Measurements from ENCODE around the gene PCSK2. TPM values are rescaled to one million over a fixed set of nuclear protein-coding genes. Genes with fewer than 3 reads are reported as not detected.

Gene PCSK2
- total RNA-seq, 1 donor from 2014 or later, result 1.7 TPM

DNA sequence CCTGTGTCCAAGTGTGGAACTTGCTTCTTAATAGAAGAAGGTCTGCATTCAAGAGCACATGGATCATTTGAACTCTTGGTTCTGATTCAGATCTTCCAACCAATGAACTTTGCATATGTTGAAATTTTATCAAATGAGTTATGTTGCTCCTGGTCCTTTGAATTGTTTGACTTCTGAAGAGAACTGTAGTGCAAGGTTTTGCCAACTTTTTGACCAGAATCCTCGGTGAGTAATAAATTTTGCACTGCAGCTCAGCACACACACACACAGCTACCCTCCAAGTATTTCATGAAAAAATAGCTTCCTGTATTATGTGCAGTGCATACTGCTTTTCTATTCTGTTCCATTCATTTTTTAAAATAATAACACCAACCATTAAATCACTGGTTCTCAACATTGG lies 236.9 kb downstream of the PCSK2 start:
- DNase-seq (no peak), ATAC-seq (no peak)
- intact Hi-C loops (cut with micrococcal nuclease), result no loop called here

DNA sequence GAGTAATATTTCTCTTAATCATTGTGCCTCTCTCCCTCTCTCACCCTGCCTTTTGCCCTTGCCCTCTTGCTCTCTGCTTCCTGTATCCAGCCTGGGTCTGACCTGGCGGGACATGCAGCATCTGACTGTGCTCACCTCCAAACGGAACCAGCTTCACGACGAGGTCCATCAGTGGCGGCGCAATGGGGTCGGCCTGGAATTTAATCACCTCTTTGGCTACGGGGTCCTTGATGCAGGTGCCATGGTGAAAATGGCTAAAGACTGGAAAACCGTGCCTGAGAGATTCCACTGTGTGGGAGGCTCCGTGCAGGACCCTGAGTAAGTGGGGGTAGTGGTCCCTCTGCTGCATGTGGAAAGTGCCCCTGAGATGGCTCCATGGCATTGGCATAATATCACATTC lies 238.4 kb downstream of the PCSK2 start:
- ATAC-seq (no peak), DNase-seq (no peak)
- intact Hi-C loops (cut with micrococcal nuclease), result no loop called here

DNA sequence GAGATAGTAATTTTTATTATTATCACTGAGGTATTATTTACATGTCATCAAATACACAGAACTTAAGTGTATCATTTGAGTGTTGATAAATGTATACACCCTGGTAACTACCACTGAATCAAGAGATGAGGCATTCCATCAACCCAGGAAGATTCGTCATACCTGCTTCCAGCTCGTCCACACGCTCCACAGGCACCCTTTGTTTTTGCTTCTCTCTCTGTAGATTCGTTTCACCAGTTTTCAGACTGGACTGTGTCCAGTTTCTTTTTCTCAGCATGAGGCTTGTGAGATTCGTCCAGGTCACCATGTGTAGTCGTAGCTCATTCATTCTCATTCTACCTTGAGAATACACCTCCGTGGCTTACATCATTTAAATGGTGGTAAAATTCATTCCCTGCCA lies 239.8 kb downstream of the PCSK2 start:
- ATAC-seq, result no peak
- DNase-seq, result no peak
- intact Hi-C loops (cut with micrococcal nuclease), result no loop called here

DNA sequence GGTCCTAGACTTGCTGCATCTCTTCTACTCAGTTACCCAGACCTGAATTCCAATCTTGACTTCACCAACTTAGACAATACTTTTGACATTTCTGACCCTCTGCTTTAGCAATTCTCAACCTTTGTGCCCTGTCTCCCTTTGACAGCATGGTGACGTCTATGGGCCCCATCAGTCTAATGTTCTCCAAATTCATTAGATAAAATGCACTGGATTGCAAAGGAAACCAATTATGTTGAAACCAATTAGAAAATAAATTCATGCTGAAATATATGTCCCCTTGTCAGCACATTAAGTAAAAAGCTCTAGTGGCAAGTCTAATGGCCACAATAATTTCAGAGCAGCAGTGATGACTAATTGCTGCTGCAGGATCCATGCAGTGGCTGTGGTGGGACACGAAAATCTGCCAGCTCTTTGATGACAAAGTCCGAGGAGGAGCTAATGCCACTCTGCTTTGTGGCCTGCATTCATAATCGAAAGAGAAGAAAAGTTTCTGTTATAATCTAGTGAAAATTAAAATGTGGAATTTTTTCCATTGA lies 240.3 kb downstream of the PCSK2 start:
- ATAC-seq (no peak), DNase-seq (no peak)
- intact Hi-C loops (cut with micrococcal nuclease), result no loop called here

DNA sequence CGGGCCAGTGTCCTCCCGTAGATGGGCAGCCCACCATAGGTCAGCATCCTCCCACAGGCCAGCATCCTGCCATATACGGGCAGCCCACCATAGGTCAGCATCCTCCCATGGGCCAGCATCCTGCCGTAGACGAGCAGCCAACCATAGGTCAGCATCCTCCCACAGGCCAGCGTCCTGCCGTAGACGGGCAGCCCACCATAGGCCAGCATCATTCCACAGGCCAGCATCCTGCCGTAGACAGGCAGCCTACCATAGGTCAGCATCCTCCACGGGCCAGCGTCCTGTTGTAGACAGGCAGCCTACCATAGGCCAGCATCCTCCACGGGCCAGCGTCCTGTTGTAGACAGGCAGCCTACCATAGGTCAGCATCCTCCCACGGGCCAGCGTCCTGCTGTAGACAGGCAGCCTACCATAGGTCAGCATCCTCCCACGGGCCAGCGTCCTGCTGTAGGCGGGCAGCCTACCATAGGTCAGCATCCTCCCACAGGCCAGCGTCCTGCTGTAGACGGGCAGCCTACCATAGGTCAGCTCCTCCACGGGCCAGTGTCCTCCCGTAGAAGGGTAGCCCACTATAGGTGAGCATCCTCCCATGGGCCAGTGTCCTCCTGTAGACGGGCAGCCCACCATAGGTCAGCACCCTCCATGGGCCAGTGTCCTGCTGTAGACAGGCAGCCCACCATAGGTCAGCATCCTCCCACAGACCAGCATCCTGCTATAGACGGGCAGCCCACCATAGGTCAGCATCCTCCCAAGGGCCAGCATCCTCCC lies 241.4 kb downstream of the PCSK2 start:
- ATAC-seq (no peak), DNase-seq (no peak)
- intact Hi-C loops (cut with micrococcal nuclease), result no loop called here

DNA sequence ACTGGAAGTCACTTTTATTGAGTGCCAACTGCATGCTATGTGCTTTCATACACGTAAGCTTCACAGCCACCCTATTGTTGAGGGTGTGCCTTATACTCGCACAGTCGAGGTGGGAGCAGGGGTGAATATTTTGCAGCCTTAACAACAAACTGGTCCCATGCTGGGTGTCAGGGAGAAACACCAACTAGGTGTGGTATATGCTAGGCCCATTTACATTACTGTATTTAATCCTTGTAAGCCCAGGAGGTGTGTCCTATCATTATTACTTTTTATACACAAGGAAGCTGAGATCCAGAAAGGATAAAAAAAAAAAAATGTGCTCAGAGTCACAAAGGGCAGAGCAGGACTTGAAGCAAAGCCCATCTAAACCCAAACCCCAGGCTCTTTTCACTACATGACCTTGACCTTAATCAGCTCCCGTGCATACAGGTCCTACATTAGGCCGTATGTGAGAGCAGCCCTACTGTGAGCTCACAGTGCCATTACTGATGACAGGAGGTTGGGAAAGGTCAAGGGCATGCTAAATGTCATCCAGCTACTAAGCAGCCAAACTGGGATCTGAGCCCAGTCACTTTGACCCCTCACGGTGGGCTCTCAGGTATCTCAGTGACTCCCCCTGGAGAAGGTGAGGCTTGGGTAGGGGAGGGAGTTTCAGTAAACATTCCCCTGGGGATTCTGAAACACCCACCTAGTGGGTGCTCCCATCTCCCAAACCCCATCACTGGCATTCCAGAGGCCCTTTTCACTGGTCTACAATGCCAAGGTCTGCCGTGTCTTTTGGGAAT lies 242.6 kb downstream of the PCSK2 start:
- ATAC-seq, result no peak
- intact Hi-C loops (cut with micrococcal nuclease), result no loop called here

DNA sequence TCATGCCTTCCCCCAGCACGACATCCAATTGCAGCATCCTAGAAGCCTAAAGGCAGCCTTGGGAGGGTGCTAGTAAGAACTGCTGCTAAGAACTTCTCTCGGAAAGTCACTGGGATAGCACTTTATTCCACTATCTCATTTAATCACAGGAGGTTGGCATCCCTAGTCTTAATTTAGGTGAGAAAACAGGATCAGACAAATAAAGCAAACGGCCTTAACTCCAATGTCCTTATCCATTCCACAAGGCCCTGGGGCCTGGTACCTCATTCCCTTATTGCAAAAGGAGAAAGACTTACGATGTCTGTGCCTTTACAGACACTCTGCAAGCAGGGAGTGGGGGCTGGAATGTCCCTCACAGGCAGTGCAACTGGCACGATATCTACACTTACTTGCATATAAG lies 243.7 kb downstream of the PCSK2 start:
- intact Hi-C loops (cut with micrococcal nuclease), result no loop called here
- DNase-seq, result no peak
- ATAC-seq, result no peak

More for the DNA sequence above, 242.6 kb downstream of the PCSK2 start:
- no peak for DNase-seq

DNA sequence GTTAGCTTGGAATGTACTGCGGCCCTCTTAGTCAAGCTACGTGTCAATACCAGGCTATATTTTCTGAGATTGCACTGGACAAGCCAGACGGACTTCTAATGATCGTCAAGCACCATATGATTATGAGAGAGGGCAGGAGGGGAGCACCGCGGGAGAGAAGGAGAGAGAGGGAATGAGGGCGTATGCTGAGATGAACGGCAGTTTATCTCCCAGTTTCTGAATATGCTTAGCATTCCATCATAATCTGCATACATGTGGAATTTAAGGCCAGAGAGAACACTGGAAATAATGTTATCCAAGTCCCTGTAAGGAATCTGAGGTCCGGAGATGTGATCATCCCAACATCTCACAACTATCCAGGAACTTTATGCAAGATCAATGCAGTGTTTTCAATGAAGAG lies 244.1 kb downstream of the PCSK2 start:
- DNase-seq (no peak), ATAC-seq (no peak)
- intact Hi-C loops (cut with micrococcal nuclease), result no loop called here

DNA sequence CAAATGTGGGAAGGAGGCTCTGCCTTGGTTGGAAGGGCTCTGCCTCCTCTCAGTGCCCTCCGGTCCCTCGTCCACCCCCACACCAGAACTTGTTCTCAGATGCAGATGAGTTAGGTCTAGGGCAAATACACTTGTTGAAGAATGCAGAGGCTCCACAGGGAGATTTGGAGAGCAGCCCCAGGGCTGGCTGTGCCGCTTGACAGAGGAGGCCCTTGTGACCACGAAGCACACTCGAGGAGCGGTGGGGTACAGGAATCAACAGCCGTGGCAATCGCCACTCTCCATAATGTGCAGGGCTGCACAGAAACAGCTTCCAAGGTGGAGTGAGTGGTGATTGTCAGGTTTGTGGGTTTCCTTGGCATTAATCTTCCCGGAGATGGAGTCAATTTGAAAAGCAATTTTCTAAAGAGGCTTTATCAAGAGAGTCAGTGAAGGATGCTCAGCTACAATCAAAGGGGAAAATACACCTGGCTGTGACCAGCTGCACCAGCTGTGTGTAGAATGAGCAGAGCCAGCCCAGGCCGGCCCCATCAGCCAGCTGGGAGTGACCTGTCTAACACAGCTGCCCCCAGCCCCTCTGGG lies 244.9 kb downstream of the PCSK2 start:
- ATAC-seq (no peak), DNase-seq (no peak)
- intact Hi-C loops (cut with micrococcal nuclease), result no loop called here

DNA sequence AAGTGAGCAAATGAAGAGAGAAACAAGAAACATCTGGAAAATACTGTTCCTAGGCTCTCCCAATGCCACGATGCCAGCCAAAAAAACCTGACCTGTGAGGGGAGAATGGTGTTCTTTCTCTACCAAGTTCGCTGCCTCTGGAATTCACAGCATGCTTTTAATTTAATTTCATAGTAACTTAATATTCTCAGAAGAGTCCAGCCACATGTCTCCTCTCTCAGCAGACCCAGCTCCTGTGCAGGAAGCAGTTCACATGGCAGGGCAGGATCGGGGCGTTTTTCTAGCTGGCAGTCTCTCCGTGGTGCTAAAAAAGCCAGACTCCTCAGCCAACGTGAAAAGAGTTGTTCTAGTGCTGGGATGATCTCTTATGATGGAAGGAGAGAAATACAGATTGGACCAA lies 246.8 kb downstream of the PCSK2 start:
- intact Hi-C loops (cut with micrococcal nuclease), result no loop called here
- no peak for ATAC-seq
- DNase-seq, result no peak

DNA sequence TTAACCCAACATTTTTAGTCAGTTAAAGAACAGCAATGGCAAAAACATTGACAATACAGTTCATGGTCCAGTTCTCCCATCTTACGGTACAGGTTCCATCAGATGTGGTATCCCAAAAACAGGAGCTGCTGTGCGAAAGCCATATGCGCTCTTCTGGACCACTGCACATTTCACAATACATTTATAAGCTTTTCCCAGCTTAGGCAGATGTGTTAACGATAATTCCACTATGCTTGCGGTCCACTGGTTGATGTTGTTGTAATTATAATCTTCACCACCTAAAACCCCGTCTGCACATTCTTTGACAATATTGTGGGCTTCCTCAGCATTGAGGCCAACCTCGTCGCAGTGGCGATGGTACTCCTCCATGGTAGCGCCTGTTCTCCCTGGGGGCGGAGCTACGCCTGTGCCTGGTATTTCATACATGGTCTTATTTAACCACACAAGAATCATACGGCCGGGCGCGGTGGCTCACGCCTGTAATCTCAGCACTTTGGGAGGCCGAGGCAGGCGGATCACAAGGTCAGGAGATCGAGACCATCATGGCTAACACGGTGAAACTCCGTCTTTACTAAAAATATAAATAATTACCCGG lies 252.3 kb downstream of the PCSK2 start:
- intact Hi-C loops (cut with micrococcal nuclease), result no loop called here
- ATAC-seq (no peak), DNase-seq (no peak)

DNA sequence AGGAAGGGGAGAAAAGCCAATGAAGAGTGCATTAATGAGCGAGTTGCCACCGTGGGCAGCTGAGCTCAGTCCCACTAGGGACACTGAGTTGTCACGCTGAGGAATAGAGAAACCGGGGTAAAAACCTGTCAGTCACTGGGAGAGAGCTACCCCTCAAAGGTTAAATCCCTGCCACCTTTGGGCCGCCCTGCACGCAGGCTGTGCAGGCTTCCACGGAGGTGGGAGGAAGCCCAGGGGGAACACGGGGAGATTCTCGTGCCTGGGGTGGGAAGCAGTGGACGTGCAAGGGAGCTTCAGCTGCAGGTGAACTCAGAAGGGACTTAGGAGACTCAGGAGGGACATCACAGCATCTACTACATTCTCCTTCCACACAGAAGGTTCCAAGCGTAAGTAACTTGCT lies 253.9 kb downstream of the PCSK2 start:
- DNase-seq (no peak), ATAC-seq (no peak)
- intact Hi-C loops (cut with micrococcal nuclease), result no loop called here

DNA sequence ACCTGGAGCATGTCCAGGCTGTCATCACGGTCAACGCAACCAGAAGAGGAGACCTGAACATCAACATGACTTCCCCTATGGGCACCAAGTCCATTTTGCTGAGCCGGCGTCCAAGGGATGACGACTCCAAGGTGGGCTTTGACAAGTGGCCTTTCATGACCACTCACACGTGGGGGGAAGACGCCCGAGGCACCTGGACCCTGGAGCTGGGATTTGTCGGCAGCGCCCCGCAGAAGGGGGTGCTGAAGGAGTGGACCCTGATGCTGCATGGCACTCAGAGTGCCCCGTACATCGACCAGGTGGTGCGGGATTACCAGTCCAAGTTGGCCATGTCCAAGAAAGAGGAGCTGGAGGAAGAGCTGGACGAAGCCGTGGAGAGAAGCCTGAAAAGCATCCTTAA lies 254.8 kb downstream of the PCSK2 start:
- no peak for DNase-seq
- intact Hi-C loops (cut with micrococcal nuclease), result no loop called here
- ATAC-seq, result no peak

DNA sequence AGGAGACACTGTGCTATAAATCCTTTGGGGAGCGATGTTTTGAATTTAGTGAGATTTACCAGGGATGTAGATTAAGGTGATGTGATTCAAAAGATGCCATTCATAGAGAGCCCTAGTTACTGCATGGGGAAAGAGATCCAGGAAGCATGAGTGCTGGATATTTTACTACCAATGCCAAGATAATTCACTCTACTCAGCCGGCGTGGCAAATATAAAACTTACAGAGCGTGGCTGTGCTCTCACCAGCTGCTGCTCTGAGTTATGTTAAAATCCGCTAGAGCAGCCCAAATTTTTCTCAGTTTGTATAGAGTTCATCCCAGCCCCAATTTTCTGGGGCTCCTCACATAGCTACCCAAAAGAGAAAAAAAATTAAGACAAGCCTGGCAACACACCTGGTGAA lies 255.7 kb downstream of the PCSK2 start:
- intact Hi-C loops (cut with micrococcal nuclease), result no loop called here
- DNase-seq, result no peak
- ATAC-seq, result no peak

DNA sequence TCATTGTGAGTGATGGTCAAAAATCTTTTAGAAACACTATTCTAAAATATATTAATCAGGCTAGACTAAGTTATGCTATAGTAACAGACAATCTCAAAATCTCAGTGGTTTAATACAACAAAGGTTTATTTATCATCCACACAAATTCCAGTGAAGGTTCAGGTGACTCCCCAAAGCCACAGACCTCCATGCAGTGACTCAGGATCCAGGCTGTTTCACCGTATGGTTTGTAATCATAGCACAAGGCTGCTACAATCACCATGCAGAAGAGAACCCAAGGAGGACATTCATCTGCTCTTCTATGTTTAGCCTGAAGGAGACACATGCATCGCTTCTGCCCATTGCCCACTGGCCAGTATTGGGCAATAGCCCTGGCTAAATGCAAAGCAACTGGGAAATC lies 258.2 kb downstream of the PCSK2 start:
- intact Hi-C loops (cut with micrococcal nuclease), result no loop called here
- no peak for DNase-seq
- ATAC-seq, result no peak

DNA sequence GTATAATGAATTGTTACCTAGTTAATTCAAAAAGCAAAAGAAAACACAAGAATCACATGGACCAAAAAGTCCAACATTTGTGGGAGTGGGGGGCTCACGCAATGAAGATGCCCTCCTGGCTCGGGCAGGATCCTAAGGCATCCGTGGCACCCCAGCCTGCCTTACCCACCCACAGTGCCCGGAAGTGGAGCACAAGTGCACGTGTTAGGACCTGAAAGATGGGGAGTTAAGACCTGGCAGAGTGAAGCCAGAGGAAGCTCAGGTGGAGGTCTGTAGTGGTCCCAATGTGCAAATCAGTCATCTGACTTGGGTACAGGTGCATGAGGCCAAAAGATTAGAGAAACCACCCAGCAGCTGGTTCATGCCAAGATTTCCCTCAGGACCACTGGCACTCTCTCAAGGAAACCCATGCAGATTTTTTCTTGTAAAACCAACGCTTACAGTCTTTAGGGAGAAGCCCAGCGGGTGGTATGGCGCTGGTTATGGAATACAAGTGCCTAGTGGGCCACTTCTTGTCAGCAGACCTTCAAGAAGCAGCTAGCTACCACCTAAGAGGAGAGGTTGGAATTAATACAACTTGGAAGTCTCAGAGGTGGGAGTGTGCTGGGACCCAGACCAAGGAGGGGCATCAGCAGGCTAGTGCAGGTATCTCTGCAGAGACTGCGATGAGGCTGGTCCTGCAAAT lies 262.2 kb downstream of the PCSK2 start:
- ATAC-seq (no peak), DNase-seq (no peak)
- intact Hi-C loops (cut with micrococcal nuclease), result no loop called here

DNA sequence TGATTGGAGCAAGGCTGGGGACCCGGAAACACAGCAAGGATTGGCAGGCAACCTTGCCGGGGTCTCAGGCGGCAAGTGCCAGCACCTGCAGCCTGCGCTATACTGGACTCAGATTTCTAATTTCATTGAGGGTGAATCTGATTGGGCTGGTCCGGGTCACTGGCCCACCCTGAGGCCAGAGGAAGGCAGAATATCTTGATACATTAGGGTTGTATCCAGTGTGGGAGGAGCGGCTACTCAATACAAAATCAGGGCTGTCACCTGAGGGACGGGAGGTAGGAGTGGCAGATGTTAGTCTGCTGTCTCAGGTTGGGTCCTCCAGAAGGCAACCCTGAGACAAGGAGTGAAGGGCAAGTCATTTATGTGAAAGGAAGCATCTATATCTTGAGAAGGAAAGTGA lies 263.7 kb downstream of the PCSK2 start:
- intact Hi-C loops (cut with micrococcal nuclease), result no loop called here
- ATAC-seq (no peak), DNase-seq (no peak)

DNA sequence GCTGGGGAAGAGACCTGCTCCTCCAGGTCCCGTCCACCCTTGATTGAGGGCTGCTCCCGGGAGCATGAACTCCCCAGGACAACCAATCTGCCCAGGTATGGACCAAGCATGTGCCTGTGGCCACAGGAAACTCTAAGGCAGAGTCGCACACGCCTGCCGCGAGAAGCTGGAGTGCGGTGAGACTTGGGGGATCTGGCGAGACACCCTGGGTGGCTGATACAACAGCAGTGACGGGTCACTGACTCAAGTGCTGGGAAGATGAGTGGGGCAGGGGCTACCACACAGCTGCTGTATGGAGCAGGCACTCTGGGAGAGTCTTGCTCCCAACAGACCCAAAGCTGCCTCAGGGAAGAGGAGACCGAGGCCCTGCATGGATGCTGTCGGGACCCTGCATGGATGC lies 264.2 kb downstream of the PCSK2 start:
- ATAC-seq, result no peak
- intact Hi-C loops (cut with micrococcal nuclease), result no loop called here
- no peak for DNase-seq

DNA sequence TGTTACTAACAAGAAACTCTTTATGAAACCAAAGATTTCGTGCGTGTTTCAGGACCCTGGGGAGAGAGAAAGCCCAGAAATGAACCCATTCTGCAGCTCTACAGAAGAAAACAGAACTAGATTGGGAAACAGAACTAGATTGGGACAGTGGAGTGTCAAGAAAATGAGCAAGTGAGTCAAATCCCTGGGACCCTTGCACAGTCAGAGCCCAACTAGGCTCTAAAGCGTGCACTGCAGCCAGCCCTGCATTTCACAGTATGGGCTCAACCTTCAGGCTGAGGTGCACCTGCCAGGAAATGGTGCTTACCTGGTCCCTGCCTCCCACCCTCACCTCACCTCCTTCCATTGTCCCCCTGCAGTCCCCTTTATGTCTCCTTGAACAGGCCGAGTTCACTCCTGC lies 264.6 kb downstream of the PCSK2 start:
- ATAC-seq, result no peak
- intact Hi-C loops (cut with micrococcal nuclease), result no loop called here
- DNase-seq, result no peak
